Spleen (tissue), 11 donors: ENCODE results near the gene PHACTR4. TPM values are rescaled to one million over a fixed set of nuclear protein-coding genes. Genes with fewer than 3 reads are reported as not detected.
"Not testable (repeated sequence)": the region's sequence is repeated elsewhere in the genome, so short reads cannot be mapped to it uniquely, and the experiment has no call there.

Experiments
- DNase-seq: peaks from one replicate; pipeline ENCODE4 v3.0.0-alpha.2; 2020
- H3K27ac ChIP-seq, 8 donors: fragments of 200-600 bp; sonication (generic) in 7 of 8; 1 replicate in 4 of 8; 2 replicates in 4 of 8; pipeline versions ENCODE4 v1.5.0 to v1.8.0; 2016 to 2021; ENCODE audit warnings: inconsistent platforms in 4 of 8, mild to moderate bottlenecking in 4 of 8, moderate library complexity in 1 of 8
- H3K27me3 ChIP-seq, 7 donors: fragments of 200-600 bp; sonication (generic) in 6 of 7; replicated peaks in 1 of 7; 1 replicate in 4 of 7; 2 replicates in 3 of 7; pipeline versions ENCODE4 v1.5.0 to v1.8.0; 2016 to 2021; ENCODE audit warnings: inconsistent platforms in 3 of 7, mild to moderate bottlenecking in 1 of 7
- H3K36me3 ChIP-seq, 6 donors: fragments of 200-600 bp; sonication (generic) in 5 of 6; 1 replicate in 4 of 6; 2 replicates in 2 of 6; pipeline versions ENCODE4 v1.5.0 to v1.8.0; 2016 to 2021; ENCODE audit warnings: inconsistent platforms in 2 of 6
- H3K4me1 ChIP-seq, 6 donors: fragments of 200-600 bp; sonication (generic) in 5 of 6; 1 replicate in 3 of 6; 2 replicates in 3 of 6; pipeline versions ENCODE4 v1.5.0 to v1.8.0; 2016 to 2021; ENCODE audit warnings: inconsistent platforms in 3 of 6
- H3K4me3 ChIP-seq, 8 donors: fragments of 200-600 bp; sonication (generic) in 7 of 8; 1 replicate in 4 of 8; 2 replicates in 4 of 8; pipeline versions ENCODE4 v1.5.0 to v1.8.0; 2016 to 2021; ENCODE audit warnings: inconsistent platforms in 4 of 8, mild to moderate bottlenecking in 4 of 8, moderate library complexity in 2 of 8
- H3K9me3 ChIP-seq, 8 donors: fragments of 200-600 bp; sonication (generic) in 7 of 8; 1 replicate in 4 of 8; 2 replicates in 4 of 8; pipeline versions ENCODE4 v1.5.0 to v1.8.0; 2016 to 2021; ENCODE audit warnings: inconsistent platforms in 4 of 8
- POLR2A ChIP-seq, 3 donors: fragments of 450-650 bp; IDR thresholded peaks; one replicate each; pipeline ENCODE4 v1.5.1; 2017; ENCODE audit warnings: antibody characterized with exemption in 3 of 3, mild to moderate bottlenecking in 1 of 3
- POLR2AphosphoS5 ChIP-seq, 3 donors: sonication (generic); formaldehyde crosslinking; IDR thresholded peaks; one replicate each; pipeline ENCODE4 v1.5.1; 2017; ENCODE audit warnings: antibody characterized with exemption in 3 of 3
- WGBS, 5 donors: extraction: QIAGEN DNeasy Blood & Tissue Kit in 3 of 5; methylation state at CpG; one replicate each; pipeline versions ENCODE4 v1.1.5 to v1.1.7; 2013 to 2018; 5-methylcytosine and 5-hydroxymethylcytosine counted together
- intact Hi-C: fragments of 100-400 bp; cut with DNase I; formaldehyde crosslinking; loops from one replicate; pipeline ENCODE4 v1.15.0; 2023; ENCODE audit warnings: low total_unique reads
- polyA plus RNA-seq, 3 donors: library from polyadenylated mRNA; stranded (reverse); fragments of 200-250 nt; gene quantifications; one replicate each; pipeline ENCODE4 v1.2.1, GENCODE V29; 2013
- total RNA-seq, 7 donors: library from RNA; depleted of rRNA in 3 of 7; stranded (reverse); fragments of >200 nt in 3 of 7; fragmentation: NEBNext Ultra II Directional in 4 of 7; extraction: Animal tissue kit (Norgen Biotek cat#: 25700) in 4 of 7; gene quantifications; one replicate each; pipeline versions ENCODE4 v1.1.0 to v1.2.1, GENCODE V29; 2016 to 2021
- TF ChIP-seq, protein P1 (sequence below), 11 experiments: fragments of 200-600 bp in 7 of 11; fragments of 450-650 bp in 4 of 11; sonication (generic) in 4 of 11; IDR thresholded peaks in 8 of 11; conservative IDR thresholded peaks in 3 of 11; 1 replicate in 7 of 11; 2 replicates in 4 of 11; pipeline versions ENCODE4 v1.4.0 to v1.8.0; 2016 to 2021; ENCODE audit warnings: antibody characterized with exemption in 11 of 11, inconsistent platforms in 4 of 11, mild to moderate bottlenecking in 1 of 11
- donor health status: healthy with polysubstance abuse.
- donor health status: DM: no; HTN: no; CAD: no; lungs with moderate emphysema.
- donor health status: DM: no; HTN: no; CAD: no.
- donor health status: Bipolar disorder and iron deficiency.
- donor health status: healthy.
- donor health status: DM: no; HTN: no; CAD: no.
- donor health status: DM: yes; HTN: yes; CAD: no.

The PHACTR4 gene
- total and polyA plus RNA-seq, 10 donors: 8.2 to 55.9 (median 31.3) TPM

DNA sequence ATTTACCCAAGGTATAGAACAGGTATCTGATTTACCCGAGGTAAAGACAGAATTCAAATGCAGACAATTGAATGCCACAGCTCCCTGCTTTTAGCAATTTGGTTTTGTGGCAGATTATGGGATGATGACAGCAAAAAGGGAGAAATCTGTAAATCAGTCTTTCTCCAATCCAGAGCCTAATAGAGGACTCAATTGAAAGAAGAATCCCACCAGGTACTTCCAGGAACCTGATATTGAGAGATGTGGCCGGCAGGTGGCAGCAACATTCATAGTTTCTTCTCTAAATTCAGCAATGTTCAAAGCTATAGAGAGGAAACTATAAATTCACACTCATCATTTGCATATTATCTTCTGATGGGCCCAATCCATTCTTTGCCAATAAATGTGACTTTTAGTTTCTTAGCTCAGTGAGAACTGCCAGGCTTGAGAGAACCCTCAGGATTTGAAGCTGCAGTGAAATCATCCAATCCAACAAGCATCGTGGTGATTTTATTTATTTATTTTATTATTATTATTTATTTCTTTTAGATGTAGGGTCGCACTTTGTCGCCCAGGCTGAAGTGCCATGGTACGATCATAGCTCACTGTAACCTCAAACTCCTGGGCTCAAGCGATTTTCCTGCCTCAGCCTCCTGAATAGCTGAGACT is 9.8 kb upstream of the PHACTR4 start:
- no peak overlapping the region for H3K4me3 ChIP-seq
- DNase-seq: peak; percentile 86
- no peak overlapping the region for H3K27ac ChIP-seq
- TF ChIP-seq, protein P1, sequence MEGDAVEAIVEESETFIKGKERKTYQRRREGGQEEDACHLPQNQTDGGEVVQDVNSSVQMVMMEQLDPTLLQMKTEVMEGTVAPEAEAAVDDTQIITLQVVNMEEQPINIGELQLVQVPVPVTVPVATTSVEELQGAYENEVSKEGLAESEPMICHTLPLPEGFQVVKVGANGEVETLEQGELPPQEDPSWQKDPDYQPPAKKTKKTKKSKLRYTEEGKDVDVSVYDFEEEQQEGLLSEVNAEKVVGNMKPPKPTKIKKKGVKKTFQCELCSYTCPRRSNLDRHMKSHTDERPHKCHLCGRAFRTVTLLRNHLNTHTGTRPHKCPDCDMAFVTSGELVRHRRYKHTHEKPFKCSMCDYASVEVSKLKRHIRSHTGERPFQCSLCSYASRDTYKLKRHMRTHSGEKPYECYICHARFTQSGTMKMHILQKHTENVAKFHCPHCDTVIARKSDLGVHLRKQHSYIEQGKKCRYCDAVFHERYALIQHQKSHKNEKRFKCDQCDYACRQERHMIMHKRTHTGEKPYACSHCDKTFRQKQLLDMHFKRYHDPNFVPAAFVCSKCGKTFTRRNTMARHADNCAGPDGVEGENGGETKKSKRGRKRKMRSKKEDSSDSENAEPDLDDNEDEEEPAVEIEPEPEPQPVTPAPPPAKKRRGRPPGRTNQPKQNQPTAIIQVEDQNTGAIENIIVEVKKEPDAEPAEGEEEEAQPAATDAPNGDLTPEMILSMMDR (IDR thresholded peaks at IDR 0.05 in 8 of 11, conservative IDR thresholded peaks at IDR 0.05 in 3 of 11): peak; percentile 30 to 80 (median 68)
- no peak for TF ChIP-seq POLR2AphosphoS5 (IDR thresholded peaks at IDR 0.05)
- H3K36me3 ChIP-seq: no peaks in the 10 kb centered on the region
- H3K9me3 ChIP-seq: no peaks in the 10 kb centered on the region
- H3K27me3 ChIP-seq: no peaks in the 10 kb centered on the region
- intact Hi-C loops: loop anchor here (10.0 kb wide), 1 partner anchor 105 kb away; the partner anchor contains the start of gene SESN2
- WGBS, 5 donors: 50 to 63% (median 58%) methylated on average over 7 of the region's 7 CpGs
- peaks cover 0 to 9% (median 0%) of the 10 kb centered on the region in 6 donors for H3K4me1 ChIP-seq

DNA sequence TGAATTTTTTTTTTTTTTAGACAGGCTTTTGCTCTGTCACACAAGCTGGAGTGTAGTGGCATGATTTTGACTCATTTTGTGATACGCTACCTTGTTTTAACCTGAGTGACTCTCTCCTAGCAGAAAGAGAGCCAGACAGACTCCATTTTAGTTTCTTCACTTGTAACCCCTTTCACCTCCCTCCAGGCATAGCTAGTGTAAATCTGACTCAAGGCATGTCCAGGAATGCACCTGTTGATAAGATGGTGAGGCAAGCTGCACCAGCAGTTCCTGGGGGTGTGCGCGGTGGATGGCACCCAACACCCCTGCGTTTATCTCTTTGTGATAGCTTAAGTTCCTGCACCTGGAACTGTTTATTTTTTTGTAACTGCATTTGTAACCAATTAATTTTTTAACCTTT is 4.7 kb upstream of the PHACTR4 start:
- Histone ChIP-seq H3K4me1 (peaks cover 0 to 19% (median 6%) of the 10 kb centered on the region in 6 donors), H3K4me3 (no peak overlapping the region), H3K27ac (no peak overlapping the region), H3K9me3 (no peaks in the 10 kb centered on the region), H3K27me3 (no peaks in the 10 kb centered on the region), H3K36me3 (no peaks in the 10 kb centered on the region)
- TF ChIP-seq, protein P1 (IDR thresholded peaks at IDR 0.05 in 8 of 11, conservative IDR thresholded peaks at IDR 0.05 in 3 of 11): no peak
- no peak for TF ChIP-seq POLR2A (IDR thresholded peaks at IDR 0.05)
- no peak for TF ChIP-seq POLR2AphosphoS5 (IDR thresholded peaks at IDR 0.05)
- peak; percentile 16 for DNase-seq
- WGBS, 5 donors: 81 to 91% (median 87%) methylated on average over 4 of the region's 4 CpGs
- intact Hi-C loops: loop anchor here (10.0 kb wide), 1 partner anchor 110 kb away; the partner anchor contains the start of gene SESN2

DNA sequence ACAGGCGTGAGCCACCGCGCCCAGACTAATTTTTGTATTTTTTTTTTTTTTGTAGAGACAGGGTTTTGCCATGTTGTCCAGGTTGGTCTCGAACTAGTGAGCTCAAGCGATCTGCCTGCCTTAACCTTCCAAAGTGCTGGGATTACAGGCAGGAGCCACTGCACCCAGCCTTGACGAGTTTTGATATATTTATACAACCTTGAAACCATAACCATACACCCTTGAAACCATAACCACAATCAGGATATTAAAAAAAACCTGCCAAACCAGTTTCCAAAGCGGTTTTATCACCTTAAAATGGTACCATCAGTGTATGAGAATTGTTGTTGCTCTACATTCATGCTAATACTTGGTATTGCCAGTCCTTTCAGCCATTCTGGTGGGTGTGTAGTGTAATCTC is 3.7 kb upstream of the PHACTR4 start:
- no peak overlapping the region for H3K4me3 ChIP-seq
- no peaks in the 10 kb centered on the region for H3K27me3 ChIP-seq
- peaks cover 5 to 26% (median 13%) of the 10 kb centered on the region in 6 donors for H3K4me1 ChIP-seq
- intact Hi-C loops: loop anchor here (10.0 kb wide), 1 partner anchor 111 kb away; the partner anchor contains the start of gene SESN2
- DNase-seq: no peak
- H3K27ac ChIP-seq: no peak overlapping the region
- no peaks in the 10 kb centered on the region for H3K9me3 ChIP-seq
- no peaks in the 10 kb centered on the region for H3K36me3 ChIP-seq
- 75 to 80% (median 78%) methylated on average over 7 of the region's 7 CpGs for WGBS, 5 donors
- TF ChIP-seq POLR2AphosphoS5 (IDR thresholded peaks at IDR 0.05) (no peak), POLR2A (IDR thresholded peaks at IDR 0.05) (no peak)
- TF ChIP-seq, protein P1 (IDR thresholded peaks at IDR 0.05 in 8 of 11, conservative IDR thresholded peaks at IDR 0.05 in 3 of 11): no peak

- peak overlapping the region in 2 of 8 donors; percentile 94 to 95 for H3K27ac ChIP-seq
- WGBS, 5 donors: 96 to 99% (median 97%) methylated on average over 15 of the region's 15 CpGs
- DNase-seq, H3K9me3 ChIP-seq, H3K36me3 ChIP-seq, H3K27me3 ChIP-seq: not testable (repeated sequence)
- H3K4me3 ChIP-seq: peak overlapping the region in 2 of 8 donors; percentile 69 to 83
- intact Hi-C loops: loop anchor here (10.0 kb wide), 1 partner anchor 114 kb away; the partner anchor contains the start of gene SESN2
- H3K4me1 ChIP-seq: peaks cover 15 to 53% (median 25%) of the 10 kb centered on the region in 6 donors
These were observed 932 bp upstream of the PHACTR4 start for GRCh38 chr1:28368608-28369007.
